ENCODE data around the gene SERPINA6.

SERPINA6 gene

GRCh38 chr14:94342334-94342934, 19.3 kb upstream of the SERPINA6 start:
- DNase-seq (no peak), ATAC-seq (peak; percentile 44)
- Mint-ChIP-seq H3K4me1 (peaks cover 14% of the 10 kb centered on the region), H3K9me3 (peaks cover 18% of the 10 kb centered on the region in 2 donors), H3K27ac (no peak overlapping the region), H3K27me3 (peaks cover 28% of the 10 kb centered on the region), H3K4me3 (no peak overlapping the region)

- Mint-ChIP-seq H3K27me3 (peaks cover 28% of the 10 kb centered on the region), H3K27ac (peak overlapping the region in 1 of 2 donors; percentile 47), H3K4me3 (peak overlapping the region; percentile 19 to 21), H3K9me3 (peaks cover 18% of the 10 kb centered on the region in 2 donors), H3K4me1 (peaks cover 14% of the 10 kb centered on the region)
- DNase-seq = no peak
- no peak for ATAC-seq
Observed at GRCh38 chr14:94341656-94342333, 18.7 kb upstream of the SERPINA6 start.

- peaks cover 31% of the 10 kb centered on the region for H3K27me3 Mint-ChIP-seq
- no peak overlapping the region for H3K4me3 Mint-ChIP-seq
- ATAC-seq = no peak
- peaks cover 9% of the 10 kb centered on the region for H3K4me1 Mint-ChIP-seq
- no peak overlapping the region for H3K27ac Mint-ChIP-seq
- peaks cover 18% of the 10 kb centered on the region in 2 donors for H3K9me3 Mint-ChIP-seq
- DNase-seq = no peak
Observed at GRCh38 chr14:94340533-94340932, 17.4 kb upstream of the SERPINA6 start.

GRCh38 chr14:94338023-94338422, 14.9 kb upstream of the SERPINA6 start:
- no peak overlapping the region for H3K27ac Mint-ChIP-seq
- H3K27me3 Mint-ChIP-seq = peaks cover 51% of the 10 kb centered on the region
- H3K4me3 Mint-ChIP-seq = no peak overlapping the region
- no peak for DNase-seq
- ATAC-seq = no peak
- peaks cover 18% of the 10 kb centered on the region in 2 donors for H3K9me3 Mint-ChIP-seq
- peaks cover 9% of the 10 kb centered on the region for H3K4me1 Mint-ChIP-seq

GRCh38 chr14:94337274-94337673, 14.1 kb upstream of the SERPINA6 start:
- H3K4me1 Mint-ChIP-seq = peaks cover 9% of the 10 kb centered on the region
- H3K9me3 Mint-ChIP-seq = peaks cover 18% of the 10 kb centered on the region in 2 donors
- no peak overlapping the region for H3K4me3 Mint-ChIP-seq
- H3K27me3 Mint-ChIP-seq = peaks cover 54% of the 10 kb centered on the region
- peak in 1 of 2 donors; percentile 16 for DNase-seq
- peak; percentile 37 for ATAC-seq
- H3K27ac Mint-ChIP-seq = no peak overlapping the region

GRCh38 chr14:94334872-94335271, 11.7 kb upstream of the SERPINA6 start:
- no peak overlapping the region for H3K27ac Mint-ChIP-seq
- peaks cover 46% of the 10 kb centered on the region for H3K27me3 Mint-ChIP-seq
- H3K9me3 Mint-ChIP-seq = peaks cover 3 to 4% of the 10 kb centered on the region in 2 donors
- ATAC-seq (no peak), DNase-seq (no peak)
- no peaks in the 10 kb centered on the region for H3K4me1 Mint-ChIP-seq
- no peak overlapping the region for H3K4me3 Mint-ChIP-seq

GRCh38 chr14:94332587-94332986, 9.5 kb upstream of the SERPINA6 start:
- Mint-ChIP-seq H3K4me1 (no peaks in the 10 kb centered on the region), H3K4me3 (no peak overlapping the region), H3K27me3 (peaks cover 53% of the 10 kb centered on the region), H3K27ac (no peak overlapping the region), H3K9me3 (no peaks in the 10 kb centered on the region)
- ATAC-seq (no peak), DNase-seq (no peak)

- no peak overlapping the region for H3K27ac Mint-ChIP-seq
- peaks cover 53% of the 10 kb centered on the region for H3K27me3 Mint-ChIP-seq
- no peak overlapping the region for H3K4me3 Mint-ChIP-seq
- no peaks in the 10 kb centered on the region for H3K4me1 Mint-ChIP-seq
- H3K9me3 Mint-ChIP-seq = no peaks in the 10 kb centered on the region
- ATAC-seq (no peak), DNase-seq (no peak)
Observed at GRCh38 chr14:94332063-94332583, 9.0 kb upstream of the SERPINA6 start.

- DNase-seq (no peak), ATAC-seq (no peak)
- Mint-ChIP-seq H3K9me3 (no peaks in the 10 kb centered on the region), H3K27ac (no peak overlapping the region), H3K27me3 (peaks cover 53% of the 10 kb centered on the region), H3K4me3 (no peak overlapping the region), H3K4me1 (no peaks in the 10 kb centered on the region)
Observed at GRCh38 chr14:94331462-94331861, 8.3 kb upstream of the SERPINA6 start.

- no peaks in the 10 kb centered on the region for H3K4me1 Mint-ChIP-seq
- no peak for DNase-seq
- H3K27ac Mint-ChIP-seq = no peak overlapping the region
- ATAC-seq = no peak
- H3K4me3 Mint-ChIP-seq = no peak overlapping the region
- H3K9me3 Mint-ChIP-seq = no peaks in the 10 kb centered on the region
- H3K27me3 Mint-ChIP-seq = peaks cover 56% of the 10 kb centered on the region
Observed at GRCh38 chr14:94330857-94331256, 7.7 kb upstream of the SERPINA6 start.

- Mint-ChIP-seq H3K9me3 (no peaks in the 10 kb centered on the region), H3K27ac (no peak overlapping the region), H3K4me3 (no peak overlapping the region), H3K27me3 (peaks cover 55% of the 10 kb centered on the region), H3K4me1 (no peaks in the 10 kb centered on the region)
- no peak for DNase-seq
- ATAC-seq = no peak
Observed at GRCh38 chr14:94330432-94330831, 7.3 kb upstream of the SERPINA6 start.

- H3K4me1 Mint-ChIP-seq = no peaks in the 10 kb centered on the region
- H3K4me3 Mint-ChIP-seq = no peak overlapping the region
- DNase-seq = no peak
- no peak for ATAC-seq
- no peak overlapping the region for H3K27ac Mint-ChIP-seq
- H3K27me3 Mint-ChIP-seq = peaks cover 50% of the 10 kb centered on the region
- no peaks in the 10 kb centered on the region for H3K9me3 Mint-ChIP-seq
Observed at GRCh38 chr14:94329857-94330256, 6.7 kb upstream of the SERPINA6 start.

- ATAC-seq = no peak
- Mint-ChIP-seq H3K4me3 (no peak overlapping the region), H3K9me3 (no peaks in the 10 kb centered on the region), H3K27ac (no peak overlapping the region), H3K4me1 (no peaks in the 10 kb centered on the region), H3K27me3 (peaks cover 33% of the 10 kb centered on the region)
- DNase-seq = no peak
Observed at GRCh38 chr14:94328196-94328595, 5.1 kb upstream of the SERPINA6 start.

GRCh38 chr14:94321421-94322271, 1.5 kb downstream of the SERPINA6 start:
- Mint-ChIP-seq H3K4me1 (no peaks in the 10 kb centered on the region), H3K9me3 (no peaks in the 10 kb centered on the region), H3K27me3 (peaks cover 17% of the 10 kb centered on the region), H3K4me3 (no peak overlapping the region), H3K27ac (no peak overlapping the region)
- DNase-seq (no peak), ATAC-seq (no peak)

- H3K4me3 Mint-ChIP-seq = no peak overlapping the region
- no peak overlapping the region for H3K27ac Mint-ChIP-seq
- H3K27me3 Mint-ChIP-seq = peaks cover 10% of the 10 kb centered on the region
- H3K9me3 Mint-ChIP-seq = no peaks in the 10 kb centered on the region
- H3K4me1 Mint-ChIP-seq = no peaks in the 10 kb centered on the region
- no peak for DNase-seq
- no peak for ATAC-seq
Observed at GRCh38 chr14:94320243-94320642, 2.9 kb downstream of the SERPINA6 start.

- Mint-ChIP-seq H3K27ac (no peak overlapping the region), H3K9me3 (peaks cover 0 to 9% of the 10 kb centered on the region in 2 donors), H3K4me1 (no peaks in the 10 kb centered on the region), H3K4me3 (no peak overlapping the region), H3K27me3 (peaks cover 10% of the 10 kb centered on the region)
- no peak for DNase-seq
- ATAC-seq = no peak
Observed at GRCh38 chr14:94317259-94317658, 5.9 kb downstream of the SERPINA6 start.

Measured in stimulated activated naive CD8-positive, alpha-beta T cell treated with anti-CD3 and anti-CD28 coated beads, Interleukin-15, amount 100 ng/mL, for 72 hours (primary cell).